C4-2B (cell line): ENCODE measurements around the gene VAPA.

Experiments
- CTCF ChIP-seq: fragments of 450-650 bp; conservative IDR thresholded peaks from 2 replicates; pipeline ENCODE4 v1.5.1; 2017; ENCODE audit warnings: mild to moderate bottlenecking
- ZFX ChIP-seq: fragments of 450-650 bp; IDR thresholded peaks from 2 replicates; pipeline ENCODE4 v1.6.1; 2017

- TF ChIP-seq CTCF (no peak), ZFX (no peak)
Measured at GRCh38 chr18:9924371-9924943, 10.6 kb downstream of the VAPA start.
